Adrenal gland (tissue), 12 donors: ENCODE measurements around the gene TIMM29. TPM values are rescaled to one million over a fixed set of nuclear protein-coding genes. Genes with fewer than 3 reads are reported as not detected.

Source experiments
- DNase-seq, 7 donors: peaks; one replicate each; pipeline ENCODE4 v3.0.0-alpha.2; 2019 to 2020
- H3K27ac ChIP-seq, 5 donors: fragments of 200-600 bp; sonication (generic) in 4 of 5; 1 replicate in 3 of 5; 2 replicates in 2 of 5; pipeline versions ENCODE4 v1.5.1 to v1.8.0; 2016 to 2020; ENCODE audit warnings: mild to moderate bottlenecking in 1 of 5
- H3K27me3 ChIP-seq: fragments of 200-600 bp; 2 replicates; pipeline ENCODE4 v1.8.0; 2021
- H3K36me3 ChIP-seq, 2 donors: fragments of 200-600 bp; replicated peaks in 1 of 2; 1 replicate in 1 of 2; 2 replicates in 1 of 2; pipeline versions ENCODE4 v1.5.1 to v1.8.0; 2018 to 2022
- H3K4me1 ChIP-seq, 2 donors: fragments of 200-600 bp; replicated peaks in 1 of 2; 1 replicate in 1 of 2; 2 replicates in 1 of 2; pipeline versions ENCODE4 v1.5.1 to v1.8.0; 2018 to 2021
- H3K4me3 ChIP-seq, 4 donors: fragments of 200-600 bp; sonication (generic) in 3 of 4; one replicate each; pipeline ENCODE4 v1.5.1; 2016 to 2018
- H3K9me3 ChIP-seq, 3 donors: fragments of 200-600 bp; sonication (generic) in 1 of 3; replicated peaks in 1 of 3; 1 replicate in 2 of 3; 2 replicates in 1 of 3; pipeline versions ENCODE4 v1.5.1 to v1.8.0; 2016 to 2021
- CTCF ChIP-seq, 6 experiments: fragments of 450-650 bp in 4 of 6; fragments of 200-600 bp in 2 of 6; sonication (generic) in 1 of 6; IDR thresholded peaks; 1 replicate in 5 of 6; 2 replicates in 1 of 6; pipeline versions ENCODE4 v1.5.1 to v1.8.0; 2016 to 2021; ENCODE audit warnings: antibody characterized with exemption in 6 of 6, mild to moderate bottlenecking in 2 of 6, moderate library complexity in 1 of 6
- POLR2A ChIP-seq, 2 donors: fragments of 450-650 bp; IDR thresholded peaks; one replicate each; pipeline ENCODE4 v1.6.1; 2017; ENCODE audit warnings: antibody characterized with exemption in 2 of 2, mild to moderate bottlenecking in 2 of 2, moderate library complexity in 1 of 2
- WGBS, 4 donors: extraction: QIAGEN DNeasy Blood & Tissue Kit in 2 of 4; methylation state at CpG; one replicate each; pipeline versions ENCODE4 v1.1.5 to v1.1.7; 2013 to 2017; 5-methylcytosine and 5-hydroxymethylcytosine counted together
- intact Hi-C, 2 donors: fragments of 100-400 bp; cut with DNase I; formaldehyde crosslinking; loops; one replicate each; pipeline versions ENCODE4 v1.14.1 to v1.15.0; 2022 to 2023
- polyA plus RNA-seq, 3 donors: library from polyadenylated mRNA; stranded (reverse); fragments of 200-250 nt in 2 of 3; fragments of 350-450 nt in 1 of 3; fragmentation: Illumina TruSeq in 1 of 3; extraction: RNeasy Lipid Tissue Mini Kit (QIAGEN cat#74804) in 1 of 3; gene quantifications; one replicate each; pipeline ENCODE4 v1.2.3, GENCODE V29; 2013 to 2014
- total RNA-seq, 9 donors: library from RNA; depleted of rRNA in 4 of 9; stranded (reverse); fragments of >200 nt in 4 of 9; fragments of 120-200 nt in 1 of 9; fragmentation: NEBNext Ultra II Directional in 1 of 9; extraction: Animal tissue kit (Norgen Biotek cat#: 25700) in 1 of 9; gene quantifications; one replicate each; pipeline versions ENCODE4 v1.1.0 to v1.2.4, GENCODE V29; 2013 to 2023
- donor health status: healthy with polysubstance abuse.
- donor health status: Bipolar disorder and iron deficiency.
- donor health status: DM: yes; HTN: yes; CAD: no.
- donor health status: DM: no; HTN: no; CAD: no.
- donor health status: DM: no; HTN: no; CAD: no.
- donor health status: DM: yes; HTN: yes; CAD: no.

TIMM29 gene
- total and polyA plus RNA-seq, 12 donors: 10.5 to 39.7 (median 26.2) TPM

DNA sequence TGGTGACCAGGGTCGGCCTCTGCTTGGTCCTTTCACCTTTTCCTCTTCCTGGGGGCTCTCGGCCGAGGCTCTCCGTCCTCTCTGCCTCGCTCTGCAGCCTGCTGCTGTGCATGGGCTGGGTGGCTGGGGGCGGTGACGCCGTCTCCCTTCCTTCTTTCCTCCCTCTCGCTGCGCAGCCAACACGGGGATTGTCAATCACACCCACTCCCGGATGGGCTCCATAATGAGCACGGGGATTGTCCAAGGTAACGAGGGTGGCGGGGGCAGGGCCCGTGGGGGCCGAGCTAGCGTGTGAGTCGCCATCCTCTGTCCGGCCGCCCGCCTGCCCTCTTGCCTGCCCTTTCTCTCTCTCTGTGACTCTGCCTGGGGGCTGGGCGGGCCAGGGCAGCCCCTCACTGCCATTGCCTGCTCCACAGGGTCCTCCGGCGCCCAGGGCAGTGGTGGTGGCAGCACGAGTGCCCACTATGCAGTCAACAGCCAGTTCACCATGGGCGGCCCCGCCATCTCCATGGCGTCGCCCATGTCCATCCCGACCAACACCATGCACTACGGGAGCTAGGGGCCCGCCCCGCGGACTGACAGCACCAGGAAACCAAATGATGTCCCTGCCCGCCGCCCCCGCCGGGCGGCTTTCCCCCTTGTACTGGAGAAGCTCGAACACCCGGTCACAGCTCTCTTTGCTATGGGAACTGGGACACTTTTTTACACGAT is 7.3 kb upstream of the TIMM29 start:
- Histone ChIP-seq H3K9me3 (no peaks in the 10 kb centered on the region), H3K27me3 (no peaks in the 10 kb centered on the region), H3K4me3 (no peak overlapping the region), H3K4me1 (peaks cover 0 to 8% of the 10 kb centered on the region in 2 donors), H3K27ac (no peak overlapping the region), H3K36me3 (peaks cover 0 to 61% of the 10 kb centered on the region in 2 donors)
- TF ChIP-seq CTCF (IDR thresholded peaks at IDR 0.05) (no peak), POLR2A (IDR thresholded peaks at IDR 0.05) (no peak)
- WGBS, 4 donors: 87 to 94% (median 90%) methylated on average over 24 to 43 of the region's 43 CpGs
- intact Hi-C loops: loop anchor here in 1 of 2 donors (5.0 kb wide), 1 partner anchor 49 kb away; the partner anchor contains the start of gene CARM1
- DNase-seq: peak in 1 of 7 donors; percentile 25

- no peaks in the 10 kb centered on the region for H3K9me3 ChIP-seq
- WGBS, 4 donors: 77 to 88% (median 80%) methylated on average over 22 to 33 of the region's 33 CpGs
- H3K27ac ChIP-seq: no peak overlapping the region
- H3K4me1 ChIP-seq: peaks cover 0 to 9% of the 10 kb centered on the region in 2 donors
- no peaks in the 10 kb centered on the region for H3K27me3 ChIP-seq
- peaks cover 0 to 56% of the 10 kb centered on the region in 2 donors for H3K36me3 ChIP-seq
- peak in 1 of 7 donors; percentile 25 for DNase-seq
- TF ChIP-seq CTCF (IDR thresholded peaks at IDR 0.05) (no peak), POLR2A (IDR thresholded peaks at IDR 0.05) (no peak)
- H3K4me3 ChIP-seq: no peak overlapping the region
- intact Hi-C loops: loop anchor here in 1 of 2 donors (5.0 kb wide), 1 partner anchor 50 kb away; the partner anchor contains the start of gene CARM1
Observed at GRCh38 chr19:10921910-10922637, 6.5 kb upstream of the TIMM29 start.

GRCh38 chr19:10922638-10923014 is 6.0 kb upstream of the TIMM29 start:
- no peak overlapping the region for H3K4me3 ChIP-seq
- no peak overlapping the region for H3K27ac ChIP-seq
- peaks cover 0 to 56% of the 10 kb centered on the region in 2 donors for H3K36me3 ChIP-seq
- 83 to 95% (median 90%) methylated on average over 10 to 13 of the region's 13 CpGs for WGBS, 4 donors
- no peaks in the 10 kb centered on the region for H3K27me3 ChIP-seq
- intact Hi-C loops: loop anchor here in 1 of 2 donors (5.0 kb wide), 1 partner anchor 50 kb away; the partner anchor contains the start of gene CARM1
- DNase-seq: no peak
- peaks cover 3 to 14% of the 10 kb centered on the region in 2 donors for H3K4me1 ChIP-seq
- H3K9me3 ChIP-seq: no peaks in the 10 kb centered on the region
- TF ChIP-seq POLR2A (IDR thresholded peaks at IDR 0.05): no peak
- TF ChIP-seq CTCF (IDR thresholded peaks at IDR 0.05): no peak
